T-helper 1 cell (primary cell): Measurements from ENCODE around the gene GPR141.
"Not testable (repeated sequence)": the region's sequence is repeated elsewhere in the genome, so short reads cannot be mapped to it uniquely, and the experiment has no call there.

Source experiments
- DNase-seq, 5 donors: peaks; one replicate each; pipeline ENCODE4 v3.0.0-alpha.2; 2012 to 2020

The GPR141 gene

DNA sequence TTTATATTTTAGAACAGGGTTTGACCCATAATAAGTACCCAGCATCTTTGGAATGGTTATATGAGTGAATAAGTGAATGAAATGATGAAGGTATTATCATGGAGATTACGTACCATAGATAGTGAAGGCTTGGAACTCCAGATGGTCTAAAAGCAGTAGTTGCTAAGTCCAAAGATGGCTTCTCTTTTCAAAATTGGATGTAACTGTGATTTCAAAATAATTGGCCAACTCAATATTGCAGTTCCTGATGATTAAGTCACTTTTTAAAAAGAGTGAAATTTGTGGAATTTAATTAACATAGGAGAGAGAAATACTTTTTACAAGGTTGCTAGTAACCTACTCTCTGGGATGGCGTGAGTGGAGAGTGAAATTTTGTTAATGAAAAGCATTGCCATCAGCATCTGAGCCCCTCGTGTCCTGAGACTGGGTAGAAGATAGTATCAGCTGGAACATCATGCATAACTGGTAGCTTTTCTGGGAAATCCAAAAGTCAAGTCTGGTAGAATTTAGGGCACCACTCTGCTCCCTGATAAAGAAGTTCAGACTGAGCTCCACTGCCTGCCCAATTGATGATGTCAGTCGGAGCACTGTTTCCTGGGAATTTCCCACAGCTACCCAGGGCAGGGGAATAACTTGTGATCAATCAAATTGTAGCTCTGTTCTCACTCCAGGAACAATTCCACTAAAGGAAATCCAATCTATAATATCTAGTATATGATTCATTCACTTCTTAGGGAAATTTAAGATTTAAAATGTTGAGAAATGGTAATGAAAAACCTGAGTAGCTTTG lies 3.2 kb downstream of the GPR141 start:
- DNase-seq, result no peak

DNA sequence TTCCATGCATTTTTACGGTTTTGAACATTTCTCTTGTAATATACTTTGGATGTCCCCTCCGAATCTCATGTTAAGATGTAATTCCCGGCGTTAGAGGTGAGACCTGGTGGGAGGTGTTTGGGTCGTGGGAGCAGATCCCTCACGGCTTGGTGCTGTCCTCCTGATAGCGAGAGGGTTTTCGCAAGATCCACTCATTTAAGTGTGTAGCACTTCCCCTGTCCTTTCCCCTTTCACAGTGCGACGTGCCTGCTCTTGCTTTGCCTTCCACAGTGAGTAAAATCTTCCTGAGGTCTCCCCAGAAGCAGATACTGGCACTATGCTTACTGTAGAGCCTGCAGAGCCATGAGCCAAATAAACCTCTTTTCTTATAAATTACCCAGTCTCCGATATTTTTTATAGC lies 6.6 kb downstream of the GPR141 start:
- no peak for DNase-seq

DNA sequence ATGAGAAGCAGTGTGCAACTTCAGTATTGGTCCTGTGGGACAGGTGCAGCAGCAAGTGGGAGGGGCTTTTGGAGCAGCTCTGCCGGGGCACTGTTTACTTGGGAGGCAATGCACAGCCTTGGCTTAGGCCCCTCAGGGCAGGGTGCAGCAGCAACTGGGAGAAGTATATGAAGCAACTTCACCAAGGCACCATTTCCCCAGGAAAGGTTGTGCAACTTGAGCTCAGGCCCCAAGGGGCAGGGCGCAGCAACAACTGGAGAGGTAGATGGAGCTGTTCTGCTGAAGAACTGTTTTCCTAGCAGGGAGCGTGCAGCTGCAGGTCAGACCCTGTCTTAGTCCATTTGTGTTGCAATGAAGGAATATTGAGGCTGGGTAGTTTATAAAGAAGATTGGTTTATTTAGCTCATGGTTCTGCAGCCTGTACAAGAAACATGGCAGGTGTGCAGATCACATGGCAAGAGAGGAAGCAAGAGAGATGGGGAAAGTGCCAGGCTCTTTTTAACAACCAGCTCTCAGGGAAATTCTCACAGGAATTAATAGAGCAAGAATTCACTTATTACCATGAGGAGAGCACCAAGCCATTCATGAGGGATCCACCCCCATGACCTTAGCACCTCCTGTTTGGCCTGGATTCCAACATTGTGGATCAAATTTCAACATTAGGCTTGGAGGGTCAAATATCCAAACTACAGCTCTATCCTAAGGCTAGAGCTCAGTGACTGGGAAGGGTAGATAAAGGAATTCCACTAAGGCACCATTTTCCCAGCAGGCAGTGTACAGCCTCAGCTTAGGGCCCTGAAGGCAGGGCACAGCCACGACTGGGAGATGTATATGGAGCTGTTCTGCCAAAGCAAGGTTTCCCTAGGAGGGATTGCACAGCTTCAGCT lies 10.9 kb downstream of the GPR141 start:
- no peak for DNase-seq

DNA sequence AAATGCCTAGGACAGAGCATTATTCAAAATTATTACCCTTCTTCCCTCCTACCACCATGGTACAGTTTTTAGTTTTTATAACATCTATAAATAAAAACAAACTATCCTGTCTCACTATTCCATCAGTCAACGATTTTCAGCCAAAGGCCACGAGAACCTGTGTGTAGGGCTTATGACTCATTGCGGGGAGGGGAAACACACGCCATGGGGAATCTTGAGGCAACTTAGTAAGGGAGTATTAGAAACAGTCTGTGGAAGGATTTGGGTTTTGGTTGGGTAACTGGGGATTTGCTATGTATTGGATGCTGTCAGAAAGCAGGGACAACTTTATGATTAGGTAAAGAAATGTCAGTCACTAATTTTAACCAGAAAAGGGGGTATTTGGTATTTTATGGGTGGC lies 14.7 kb downstream of the GPR141 start:
- no peak for DNase-seq

DNA sequence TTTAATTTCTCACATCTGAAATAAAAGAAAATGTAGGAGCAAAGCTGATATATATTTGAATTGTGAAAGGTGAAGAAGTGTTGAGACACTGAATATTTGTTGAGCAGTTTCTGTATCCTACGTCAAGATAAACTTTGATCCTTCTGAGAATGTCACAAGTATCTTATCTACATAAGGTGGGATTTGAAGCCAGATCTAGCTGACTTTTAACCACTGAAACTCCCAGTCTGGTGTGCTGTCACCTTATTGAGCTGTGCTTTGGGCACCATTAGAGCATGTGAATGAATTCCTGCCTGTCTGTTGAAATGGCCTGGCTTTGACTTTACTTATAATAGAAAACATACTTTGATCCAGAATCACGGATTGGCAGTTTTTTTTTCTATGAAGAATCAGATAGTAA lies 15.2 kb downstream of the GPR141 start:
- DNase-seq, result no peak

DNA sequence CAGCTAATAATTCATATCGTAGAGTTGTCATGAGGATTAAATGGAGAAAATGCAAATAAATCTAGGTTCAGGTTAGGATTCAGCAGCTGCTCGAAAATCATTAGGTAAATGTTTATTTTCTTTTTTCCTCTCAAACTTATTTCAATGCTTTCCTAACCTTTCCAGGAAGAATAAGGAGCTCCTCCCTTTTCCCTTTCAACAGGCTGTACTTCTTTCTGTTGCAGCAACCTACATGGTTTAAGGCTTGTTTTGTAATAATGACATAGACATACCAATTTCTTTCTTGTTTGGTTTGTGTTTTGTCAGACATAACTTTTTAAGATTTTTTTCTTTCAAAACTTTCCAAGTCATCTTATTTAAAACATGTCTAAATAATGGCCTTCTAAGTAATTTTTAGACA lies 18.2 kb downstream of the GPR141 start:
- DNase-seq, result no peak

DNA sequence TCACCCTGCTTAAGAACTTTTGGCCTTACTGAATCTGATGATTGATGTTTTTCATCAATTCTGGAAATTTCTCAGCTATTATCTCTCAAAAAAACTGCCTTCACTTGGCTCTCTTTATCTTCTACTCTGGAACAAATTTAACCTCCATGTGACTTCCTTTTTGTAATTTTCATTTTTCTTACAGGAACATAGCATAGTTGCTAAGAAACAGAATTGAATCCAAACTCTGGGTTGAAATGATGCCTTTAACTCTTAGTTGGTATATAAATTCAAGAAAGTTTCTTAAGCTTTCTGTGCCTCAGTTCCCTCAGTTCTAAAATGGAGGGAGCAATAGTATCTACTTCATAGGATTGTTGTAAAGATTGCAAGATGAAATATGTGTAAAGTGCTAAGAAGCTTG lies 19.8 kb downstream of the GPR141 start:
- DNase-seq, result no peak

DNA sequence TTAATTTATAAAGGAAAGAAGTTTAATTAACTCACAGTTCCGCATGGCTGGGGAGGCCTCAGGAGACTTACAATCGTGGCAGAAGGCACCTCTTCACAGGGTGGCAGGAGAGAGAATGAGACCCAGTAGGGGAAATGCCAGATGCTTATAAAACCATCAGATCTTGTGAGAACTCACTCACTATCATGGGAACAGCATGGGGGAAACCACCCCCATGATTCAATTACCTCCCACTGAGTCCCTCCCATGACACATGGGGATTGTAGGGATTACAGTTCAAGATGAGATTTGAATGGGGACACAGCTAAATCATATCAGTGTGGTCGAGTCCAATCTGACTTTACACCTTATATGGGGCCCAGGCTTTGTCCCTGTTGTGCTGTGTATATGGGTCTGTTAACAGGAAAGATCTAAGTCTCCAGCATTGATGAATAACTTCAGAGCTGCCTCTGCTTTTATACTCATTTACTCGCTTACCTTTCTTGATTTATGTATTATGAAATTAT lies 20.8 kb downstream of the GPR141 start:
- DNase-seq, result not testable (repeated sequence)

DNA sequence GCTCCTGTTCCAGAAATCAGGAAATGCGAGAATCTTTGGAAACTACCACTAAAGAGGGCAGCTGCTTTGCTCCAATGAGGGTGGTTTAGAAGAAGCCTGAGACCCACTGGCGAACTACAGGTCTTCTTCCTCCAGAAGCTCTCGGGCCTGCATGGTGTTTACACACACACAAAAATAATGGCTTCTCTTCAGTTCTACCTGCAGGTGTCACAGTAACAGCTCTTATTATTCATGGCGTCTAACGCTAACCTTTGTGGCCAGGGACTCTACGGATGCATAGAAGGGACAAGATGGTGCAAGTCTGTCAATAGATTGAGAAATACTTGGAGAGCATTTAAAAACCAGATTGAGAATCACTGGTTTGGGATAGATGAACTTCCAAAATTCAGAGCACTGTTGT lies 22.4 kb downstream of the GPR141 start:
- DNase-seq, result no peak

DNA sequence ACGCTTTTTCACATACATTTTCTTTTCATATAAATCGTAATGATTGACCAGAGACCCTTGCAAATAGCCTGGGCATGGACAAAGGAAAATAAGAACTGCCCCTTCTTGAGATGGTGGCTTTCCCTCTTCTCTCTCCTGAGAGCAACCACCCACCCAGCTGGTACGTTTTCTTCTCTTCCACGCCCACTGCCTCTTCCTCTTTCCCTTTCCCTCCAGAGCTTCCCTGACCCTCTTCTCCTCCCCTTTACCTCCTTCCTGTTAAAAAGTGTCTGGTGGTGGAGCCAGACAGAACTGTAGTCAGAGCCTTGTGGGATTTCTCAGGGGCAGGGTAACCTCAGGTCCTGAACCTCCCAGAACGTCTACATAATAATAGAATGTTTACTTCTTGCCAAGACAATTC lies 23.2 kb downstream of the GPR141 start:
- no peak for DNase-seq

DNA sequence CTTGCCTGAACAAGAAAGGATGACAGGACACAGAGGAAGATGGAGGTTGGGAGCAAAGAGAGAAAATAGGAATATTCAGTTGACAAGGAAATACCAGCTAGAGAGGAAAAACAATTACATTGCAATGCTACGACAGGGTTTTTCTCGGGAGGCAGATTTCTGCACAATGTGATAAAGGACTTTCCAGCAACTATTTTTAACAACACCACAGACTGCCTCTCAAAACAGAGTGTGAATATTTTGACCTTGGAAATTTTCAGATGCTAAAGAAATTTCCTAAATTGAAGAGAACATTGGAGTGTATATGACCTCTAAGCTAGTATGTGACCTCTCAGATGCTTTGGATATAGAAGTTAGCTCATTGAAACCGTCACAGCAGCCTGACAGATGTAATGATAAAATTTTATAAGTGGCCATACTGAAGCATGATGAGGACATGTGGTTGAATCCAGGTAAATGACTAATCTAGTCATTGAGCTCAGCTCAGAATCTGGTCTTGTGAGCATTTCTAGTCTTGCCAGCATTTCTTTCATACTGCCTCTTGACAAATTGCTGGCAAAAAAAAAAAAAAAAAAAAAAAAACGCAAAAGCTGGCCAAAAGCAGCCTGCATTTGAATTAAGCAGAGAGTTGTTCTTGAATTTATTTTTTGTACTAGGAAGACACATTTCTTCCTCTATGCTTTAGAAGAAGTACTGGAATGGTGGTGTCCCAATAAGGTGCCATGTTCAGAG lies 24.4 kb downstream of the GPR141 start:
- no peak for DNase-seq

DNA sequence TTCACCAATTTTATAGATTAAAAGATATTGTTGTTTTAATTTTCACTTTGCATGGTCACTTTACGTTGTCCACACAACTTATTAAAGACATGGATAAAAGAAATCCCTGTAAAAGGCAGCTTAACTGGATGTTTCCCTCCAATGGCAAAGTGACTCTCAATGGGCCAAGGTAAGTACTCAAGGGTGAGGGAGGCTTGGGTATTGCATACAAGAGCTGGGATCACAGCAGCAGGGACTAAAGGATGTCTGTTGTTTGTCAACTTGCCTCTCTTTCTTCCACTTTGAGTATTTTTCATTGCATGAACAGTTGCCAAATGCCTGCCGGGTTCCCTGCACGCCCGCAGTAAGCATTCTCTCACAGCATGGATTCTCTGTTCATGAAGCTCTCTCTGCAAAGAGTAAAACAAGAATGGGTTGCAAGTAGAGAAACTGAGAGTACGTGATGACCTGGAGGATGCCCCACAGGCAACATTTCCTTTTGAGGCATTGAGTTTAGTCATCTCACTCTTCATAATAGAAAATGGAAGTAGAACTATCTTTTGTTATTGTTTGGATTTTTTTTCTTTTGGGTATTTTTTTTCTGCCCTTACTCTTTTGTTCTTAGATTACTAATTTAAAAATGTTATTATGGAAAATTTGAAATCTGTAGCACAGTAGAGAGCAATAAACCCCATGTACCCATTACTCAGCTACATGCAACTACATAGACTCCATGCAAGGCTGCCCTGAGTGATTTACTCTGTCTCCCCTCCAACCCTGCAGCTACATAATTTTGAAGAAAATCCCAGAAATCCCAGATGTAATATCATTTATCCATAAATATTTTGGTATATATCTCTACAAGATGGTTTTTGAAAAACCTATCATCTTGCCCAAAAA lies 26.3 kb downstream of the GPR141 start:
- peak in 1 of 5 donors; percentile 43 for DNase-seq

DNA sequence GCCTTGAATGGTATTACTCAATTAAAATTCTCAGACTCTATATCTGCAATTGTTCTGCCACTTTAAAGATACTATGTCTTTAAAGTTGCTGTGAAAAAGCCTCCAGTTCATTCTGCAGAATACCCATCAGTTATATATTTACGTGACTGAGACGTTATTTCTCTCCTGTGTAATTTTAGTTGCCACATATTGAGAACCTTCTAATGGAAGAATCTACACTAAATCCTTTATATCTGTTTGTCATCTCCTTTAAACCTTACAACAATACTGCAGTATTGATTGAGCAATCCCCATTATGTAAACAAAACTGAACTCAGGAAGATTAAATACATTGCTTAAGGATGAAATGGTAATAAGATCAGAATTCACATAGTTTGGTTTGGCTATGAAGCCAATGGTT lies 30.0 kb downstream of the GPR141 start:
- no peak for DNase-seq

DNA sequence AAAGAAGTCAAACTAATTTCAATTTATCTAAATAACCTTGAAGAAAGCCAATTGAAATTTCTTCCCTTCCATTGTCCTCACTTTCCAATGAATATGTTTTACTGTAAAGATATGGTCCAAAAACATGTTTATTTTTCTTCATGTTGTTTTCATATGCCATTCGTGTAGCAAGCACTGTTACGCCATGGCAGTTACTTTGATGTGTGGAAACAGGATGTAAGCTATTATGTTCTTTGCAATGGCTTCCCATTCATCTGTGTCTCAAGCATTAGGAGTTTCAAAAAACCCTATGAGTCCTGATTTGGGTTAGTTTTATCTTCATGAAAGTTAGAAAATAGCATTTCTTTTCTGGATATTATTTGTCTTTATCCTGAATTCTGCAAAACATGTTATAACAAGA lies 31.0 kb downstream of the GPR141 start:
- DNase-seq, result no peak

DNA sequence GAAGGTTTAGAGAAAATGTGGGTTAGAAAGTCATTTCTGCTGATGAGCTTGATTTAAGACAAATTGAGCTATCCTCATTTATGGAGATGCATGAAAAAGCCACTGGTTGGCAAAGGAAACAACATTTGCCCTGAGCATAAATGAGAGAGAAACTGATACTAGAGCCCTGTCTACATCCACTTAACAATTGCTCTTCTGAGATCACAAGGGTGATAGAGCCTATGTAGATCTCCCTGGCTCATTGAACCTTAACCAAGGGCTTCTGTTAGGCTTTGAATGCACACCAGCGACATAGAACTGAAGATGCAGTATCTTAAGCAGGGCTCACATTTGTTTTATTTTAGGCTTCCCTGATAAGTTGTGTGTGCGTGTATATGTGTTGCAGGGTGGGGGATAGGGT lies 35.0 kb downstream of the GPR141 start:
- DNase-seq, result no peak

DNA sequence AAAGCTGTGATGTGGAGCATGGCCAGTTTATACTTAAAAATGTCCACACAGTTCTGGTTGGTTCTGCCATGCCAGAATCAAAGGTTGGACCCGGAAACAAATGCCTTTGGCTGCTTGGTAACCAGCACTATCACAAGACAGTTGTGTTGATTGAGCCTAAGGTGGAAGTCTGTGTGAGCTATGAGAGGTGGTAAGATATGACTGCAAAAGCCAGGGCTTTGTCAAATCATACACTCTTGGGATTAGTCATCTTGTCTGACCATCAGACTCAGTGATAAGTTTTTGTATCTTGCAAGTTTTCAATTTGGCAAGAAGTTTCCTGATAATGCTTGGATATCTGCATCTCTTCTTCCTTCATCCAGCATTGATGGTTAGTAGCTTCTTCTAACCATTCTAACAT lies 35.5 kb downstream of the GPR141 start:
- DNase-seq, result peak in 1 of 5 donors; percentile 4

DNA sequence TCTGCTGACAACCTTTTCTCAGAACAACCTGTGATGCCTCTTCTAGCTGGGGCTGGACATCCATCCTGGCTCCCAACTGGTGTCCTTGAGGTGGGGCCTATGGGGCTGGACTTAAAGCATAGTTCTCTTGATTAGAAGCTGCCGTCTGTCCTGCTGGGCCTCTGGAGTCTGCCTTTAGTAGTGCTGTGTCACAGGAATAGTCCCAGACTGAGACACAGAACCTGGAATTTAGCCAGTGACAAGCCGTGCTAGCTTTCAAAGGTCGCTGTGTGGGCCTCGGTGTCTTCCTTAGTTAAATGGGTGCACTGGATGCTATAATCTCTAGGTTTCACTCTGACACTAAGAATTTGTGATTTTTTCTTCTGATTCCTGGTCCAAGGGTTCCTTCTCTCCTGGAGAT lies 41.2 kb downstream of the GPR141 start:
- no peak for DNase-seq

DNA sequence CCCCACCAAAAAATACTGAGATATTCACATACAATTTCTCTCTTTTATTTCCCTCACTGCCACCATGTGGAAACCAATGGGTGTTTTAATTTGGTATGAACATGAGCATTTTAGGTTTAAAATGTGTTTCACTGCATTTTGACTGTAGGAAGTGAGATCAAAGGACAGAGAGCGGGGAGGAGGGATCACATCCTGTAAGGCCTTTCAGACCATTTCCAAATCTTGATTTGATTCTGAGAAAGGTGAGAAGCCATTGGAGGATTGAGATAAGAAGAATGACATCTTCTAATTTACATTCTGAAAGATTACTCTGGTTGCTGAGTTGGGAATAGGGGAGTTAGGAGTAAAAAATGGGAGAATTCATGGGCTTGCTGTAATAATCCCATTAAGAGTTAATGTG lies 42.5 kb downstream of the GPR141 start:
- DNase-seq, result no peak

DNA sequence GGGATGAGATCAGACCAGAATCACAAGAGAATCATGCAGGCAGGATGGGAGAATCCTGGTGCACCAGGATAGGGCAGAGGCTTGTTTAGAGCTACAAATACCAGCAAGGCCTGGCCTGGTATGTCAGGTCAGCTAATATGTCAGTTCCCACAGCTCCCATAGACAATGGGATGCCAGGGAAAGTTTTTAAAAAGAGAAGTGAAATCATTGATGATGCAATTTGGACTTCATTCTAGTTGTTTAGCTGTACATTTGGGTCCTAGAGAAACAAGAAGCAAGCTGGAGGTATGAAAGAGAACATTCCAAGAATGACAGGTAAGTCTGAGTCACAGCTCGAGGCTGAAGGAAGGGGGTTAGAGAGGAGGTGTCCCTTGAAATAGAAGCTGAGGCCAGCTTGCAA lies 45.2 kb downstream of the GPR141 start:
- no peak for DNase-seq

DNA sequence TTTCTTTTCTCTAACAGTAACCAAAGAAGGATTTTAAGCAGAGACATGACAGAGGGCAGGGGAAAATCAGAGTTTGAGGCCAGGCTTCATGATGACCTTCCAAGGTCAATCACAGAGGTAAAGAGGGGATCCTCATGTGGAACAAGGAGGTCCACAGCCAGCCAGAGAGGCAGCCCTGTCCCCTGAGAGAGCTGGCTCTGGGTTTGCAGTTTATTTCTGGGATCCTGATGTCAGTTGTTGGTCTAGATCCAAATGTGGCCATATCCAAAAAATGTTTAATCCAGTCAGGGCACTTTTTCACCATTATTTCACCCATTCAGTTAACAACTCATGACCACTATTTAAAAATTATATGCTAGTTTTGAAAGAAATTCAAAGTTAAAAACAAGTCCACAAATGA lies 45.6 kb downstream of the GPR141 start:
- no peak for DNase-seq

DNA sequence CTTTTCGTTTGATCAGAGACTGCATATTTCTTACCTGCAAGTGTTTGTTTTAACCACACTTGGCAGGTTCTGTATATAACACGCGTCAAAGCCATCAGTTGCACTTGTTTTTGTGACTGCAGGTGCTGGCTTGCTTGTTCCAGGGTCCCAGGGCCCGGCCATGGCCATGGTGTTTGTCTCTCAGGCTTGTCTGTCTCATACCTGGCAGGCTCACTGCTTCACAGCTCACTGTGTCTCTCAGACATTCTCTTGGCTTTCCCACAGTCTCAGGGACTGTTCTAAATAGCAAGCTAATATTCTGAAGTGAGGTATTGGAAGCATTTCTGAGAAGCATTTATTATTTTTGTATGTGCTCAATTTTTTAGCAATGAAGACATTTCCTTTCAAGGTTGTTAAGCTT lies 46.9 kb downstream of the GPR141 start:
- no peak for DNase-seq

DNA sequence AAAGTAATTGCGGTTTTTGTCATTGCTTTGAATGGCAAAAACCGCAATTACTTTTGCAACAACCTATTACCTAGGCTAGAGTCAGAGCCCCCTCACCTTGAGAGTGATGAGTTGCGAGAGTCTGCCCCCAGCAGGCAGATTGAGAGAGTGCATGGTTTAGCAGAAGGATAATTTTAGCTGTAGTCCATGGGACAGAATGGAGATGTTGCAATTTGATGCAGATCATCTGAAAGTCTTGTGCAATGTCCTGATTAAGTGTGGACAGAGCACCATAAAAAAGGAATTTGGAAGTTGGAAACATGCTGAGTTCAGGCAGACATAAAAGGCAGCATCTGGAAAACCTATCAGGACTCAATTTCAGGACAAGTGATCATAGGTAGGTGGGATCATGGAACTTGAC lies 48.7 kb downstream of the GPR141 start:
- peak in 1 of 5 donors; percentile 3 for DNase-seq
